Hepatocyte (in vitro differentiated cells): ENCODE data around the gene CCT4. TPM values are rescaled to one million over a fixed set of nuclear protein-coding genes. Genes with fewer than 3 reads are reported as not detected.
"Not testable (repeated sequence)": the region's sequence is repeated elsewhere in the genome, so short reads cannot be mapped to it uniquely, and the experiment has no call there.

ENCODE experiments used
- DNase-seq: peaks from one replicate; pipeline ENCODE4 v3.0.0-alpha.2; 2016; ENCODE audit warnings: low spot score
- H2AFZ ChIP-seq: fragments of 200-600 bp; sonication (generic); 2 replicates; pipeline ENCODE4 v1.6.0; 2016; ENCODE audit warnings: antibody characterized with exemption, mild to moderate bottlenecking
- H3K27ac ChIP-seq: fragments of 200-600 bp; sonication (generic); 2 replicates; pipeline ENCODE4 v1.5.1; 2016; ENCODE audit warnings: mild to moderate bottlenecking
- H3K27me3 ChIP-seq: fragments of 200-600 bp; sonication (generic); 2 replicates; pipeline ENCODE4 v1.6.1; 2016
- H3K36me3 ChIP-seq: fragments of 200-600 bp; sonication (generic); replicated peaks from 2 replicates; pipeline ENCODE4 v1.5.1; 2016; ENCODE audit warnings: low read depth; ENCODE audit not compliant: insufficient read depth
- H3K4me1 ChIP-seq: fragments of 200-600 bp; sonication (generic); 2 replicates; pipeline ENCODE4 v1.5.1; 2016; ENCODE audit warnings: mild to moderate bottlenecking, moderate library complexity; ENCODE audit not compliant: insufficient read depth
- H3K4me2 ChIP-seq: fragments of 200-600 bp; sonication (generic); 2 replicates; pipeline ENCODE4 v1.6.0; 2016
- H3K4me3 ChIP-seq: fragments of 200-600 bp; sonication (generic); 2 replicates; pipeline ENCODE4 v1.5.1; 2016; ENCODE audit warnings: mild to moderate bottlenecking
- H3K79me2 ChIP-seq: fragments of 200-600 bp; sonication (generic); 2 replicates; pipeline ENCODE4 v1.6.0; 2017; ENCODE audit warnings: mild to moderate bottlenecking
- H3K9me2 ChIP-seq: fragments of 200-600 bp; sonication (generic); replicated peaks from 2 replicates; pipeline ENCODE4 v1.6.0; 2017; ENCODE audit warnings: mild to moderate bottlenecking; ENCODE audit not compliant: insufficient read depth
- H3K9me3 ChIP-seq: fragments of 200-600 bp; sonication (generic); 2 replicates; pipeline ENCODE4 v1.5.1; 2016; ENCODE audit warnings: low read depth, mild to moderate bottlenecking
- H4K20me1 ChIP-seq: fragments of 200-600 bp; sonication (generic); 2 replicates; pipeline ENCODE4 v1.6.0; 2016; ENCODE audit warnings: mild to moderate bottlenecking; ENCODE audit not compliant: insufficient read depth, poor library complexity, severe bottlenecking
- CTCF ChIP-seq: fragments of 200-600 bp; sonication (generic); IDR thresholded peaks from 2 replicates; pipeline ENCODE4 v1.5.1; 2016; ENCODE audit warnings: antibody characterized with exemption, mild to moderate bottlenecking; ENCODE audit not compliant: poor library complexity
- EZH2 ChIP-seq: fragments of 200-600 bp; sonication (generic); IDR thresholded peaks from 2 replicates; pipeline ENCODE4 v1.6.1; 2016; ENCODE audit warnings: antibody characterized with exemption, mild to moderate bottlenecking, borderline replicate concordance
- EZH2phosphoT487 ChIP-seq: fragments of 200-600 bp; sonication (generic); IDR thresholded peaks from one replicate; pipeline ENCODE4 v1.6.1; 2018; ENCODE audit warnings: antibody characterized with exemption, mild to moderate bottlenecking, low read depth, moderate library complexity; ENCODE audit not compliant: unreplicated experiment, severe bottlenecking
- WGBS: methylation state at CpG from one replicate; pipeline ENCODE4 v1.1.6; 2016; ENCODE audit warnings: low lambda C conversion rate; ENCODE audit errors: missing lambda C conversion rate; 5-methylcytosine and 5-hydroxymethylcytosine counted together
- polyA plus RNA-seq: library from polyadenylated mRNA; unstranded; fragments of >200 nt; fragmentation: Nextera tagmentation; extraction: Ambion mirVana; gene quantifications from 2 replicates; pipeline ENCODE4 v1.2.1, GENCODE V29; 2016
- total RNA-seq: library from RNA; depleted of rRNA; stranded (reverse); fragments of >200 nt; gene quantifications from 2 replicates; pipeline ENCODE4 v1.2.3, GENCODE V29; 2014

The CCT4 gene
- total and polyA plus RNA-seq, 2 experiments from 2014 or later = 84.3 to 107 TPM

GRCh38 chr2:61922714-61923113 is 34.3 kb upstream of the CCT4 start:
- no peak for DNase-seq

GRCh38 chr2:61920548-61920947 is 32.1 kb upstream of the CCT4 start:
- Histone ChIP-seq H3K27ac (no peak overlapping the region), H3K9me3 (no peaks in the 10 kb centered on the region), H4K20me1 (no peaks in the 10 kb centered on the region), H3K79me2 (no peaks in the 10 kb centered on the region), H3K4me3 (no peak overlapping the region), H3K4me1 (no peaks in the 10 kb centered on the region), H2AFZ (no peak overlapping the region), H3K9me2 (no peaks in the 10 kb centered on the region), H3K27me3 (no peaks in the 10 kb centered on the region), H3K36me3 (no peaks in the 10 kb centered on the region), H3K4me2 (no peak overlapping the region)
- no peak for DNase-seq
- WGBS = 100% methylated on average over 1 of the region's 1 CpG
- no peak for TF ChIP-seq CTCF
- no peak for TF ChIP-seq EZH2phosphoT487
- TF ChIP-seq EZH2 = no peak

More at GRCh38 chr2:61922714-61923113, 34.3 kb upstream of the CCT4 start:
- H3K79me2 ChIP-seq = no peaks in the 10 kb centered on the region
- no peaks in the 10 kb centered on the region for H3K27me3 ChIP-seq
- no peaks in the 10 kb centered on the region for H3K9me3 ChIP-seq
- TF ChIP-seq EZH2 (no peak), EZH2phosphoT487 (no peak), CTCF (no peak)
- H3K27ac ChIP-seq = no peak overlapping the region
- H2AFZ ChIP-seq = no peak overlapping the region
- H3K4me2 ChIP-seq = no peak overlapping the region
- no peaks in the 10 kb centered on the region for H3K9me2 ChIP-seq
- no peak overlapping the region for H3K4me3 ChIP-seq
- H3K4me1 ChIP-seq = no peaks in the 10 kb centered on the region
- H4K20me1 ChIP-seq = no peaks in the 10 kb centered on the region
- no peaks in the 10 kb centered on the region for H3K36me3 ChIP-seq

- H3K27ac ChIP-seq, H3K27me3 ChIP-seq: not testable (repeated sequence)
Observed at GRCh38 chr2:61914794-61915193, 26.3 kb upstream of the CCT4 start.

GRCh38 chr2:61911510-61911909 is 23.1 kb upstream of the CCT4 start:
- Histone ChIP-seq H3K36me3 (no peaks in the 10 kb centered on the region), H3K4me1 (no peaks in the 10 kb centered on the region), H3K9me3 (no peaks in the 10 kb centered on the region), H3K4me2 (no peak overlapping the region), H3K4me3 (no peak overlapping the region), H3K27ac (no peak overlapping the region), H2AFZ (no peak overlapping the region), H3K9me2 (no peaks in the 10 kb centered on the region), H3K27me3 (no peaks in the 10 kb centered on the region), H3K79me2 (peaks cover 35% of the 10 kb centered on the region), H4K20me1 (no peaks in the 10 kb centered on the region)
- WGBS = 96% methylated on average over 4 of the region's 4 CpGs
- TF ChIP-seq EZH2 (no peak), CTCF (no peak), EZH2phosphoT487 (no peak)
- no peak for DNase-seq

More at GRCh38 chr2:61914794-61915193, 26.3 kb upstream of the CCT4 start:
- H3K9me2 ChIP-seq, H3K36me3 ChIP-seq, H3K9me3 ChIP-seq, H3K4me2 ChIP-seq, DNase-seq, H3K4me3 ChIP-seq, H4K20me1 ChIP-seq, H3K4me1 ChIP-seq, H2AFZ ChIP-seq: not testable (repeated sequence)
- peaks cover 25% of the 10 kb centered on the region for H3K79me2 ChIP-seq
- 95% methylated on average over 4 of the region's 4 CpGs for WGBS
